Measurements from ENCODE around the gene VMP1.

- TF ChIP-seq CTCF (IDR thresholded peaks at IDR 0.05; ENCODE audit: low read depth, low read length, poor library complexity, severe bottlenecking) = no peak
- TF ChIP-seq EZH2phosphoT487 (IDR thresholded peaks at IDR 0.05; ENCODE audit: borderline replicate concordance, low read length) = no peak
Observed at GRCh38 chr17:59762824-59763374, 55.4 kb downstream of the VMP1 start.
